K562 (cell line): Measurements from ENCODE around the gene ASIP. TPM values are rescaled to one million over a fixed set of nuclear protein-coding genes. Genes with fewer than 3 reads are reported as not detected.

Source experiments
- ARID2 ChIP-seq: fragments of 450-650 bp; IDR thresholded peaks from 2 replicates; pipeline ENCODE4 v1.6.1; 2017; ENCODE audit warnings: antibody characterized with exemption, mild to moderate bottlenecking
- ATF6 ChIP-seq: sonication (generic); formaldehyde crosslinking; IDR thresholded peaks from 2 replicates; pipeline ENCODE4 v1.4.0; 2020; ENCODE audit warnings: mild to moderate bottlenecking, missing genetic modification reagents
- BHLHE40 ChIP-seq: IDR thresholded peaks from 2 replicates; pipeline ENCODE4 v1.6.1; 2011; ENCODE audit warnings: low read length, improper control_type of control experiment
- BRD4 ChIP-seq: fragments of 200-600 bp; sonication (generic); IDR thresholded peaks from 2 replicates; pipeline ENCODE4 v1.6.1; 2017; ENCODE audit warnings: inconsistent platforms
- CC2D1A ChIP-seq: fragments of 450-650 bp; IDR thresholded peaks from 2 replicates; pipeline ENCODE4 v1.6.1; 2017; ENCODE audit warnings: mild to moderate bottlenecking
- CREM ChIP-seq: IDR thresholded peaks from 2 replicates; pipeline ENCODE4 v1.6.1; 2014; ENCODE audit warnings: antibody characterized with exemption, low read depth
- CTCF ChIP-seq, 3 experiments: IDR thresholded peaks in 2 of 3; conservative IDR thresholded peaks in 1 of 3; 2 replicates each; pipeline ENCODE4 v1.5.1; 2011 to 2012; ENCODE audit warnings: low read length in 3 of 3, mild to moderate bottlenecking in 3 of 3, control low read depth in 2 of 3, improper control_type of control experiment in 1 of 3, inconsistent platforms in 1 of 3, low read depth in 1 of 3, mixed read lengths in 1 of 3, moderate library complexity in 1 of 3; ENCODE audit not compliant: insufficient read depth in 2 of 3
- ESRRA ChIP-seq: fragments of 450-650 bp; IDR thresholded peaks from 2 replicates; pipeline ENCODE4 v1.6.1; 2014; ENCODE audit warnings: low read depth, mild to moderate bottlenecking, moderate library complexity, borderline replicate concordance
- HDAC2 ChIP-seq: fragments of 450-650 bp; IDR thresholded peaks from 2 replicates; pipeline ENCODE4 v1.6.1; 2016; ENCODE audit warnings: mild to moderate bottlenecking
- KLF16 ChIP-seq: IDR thresholded peaks from 2 replicates; pipeline ENCODE4 v1.6.1; 2016; ENCODE audit warnings: antibody characterized with exemption
- MLLT1 ChIP-seq, 2 experiments: fragments of 450-650 bp; IDR thresholded peaks; 2 replicates each; pipeline ENCODE4 v1.6.1; 2016
- MYNN ChIP-seq, 2 experiments: sonication (generic); formaldehyde crosslinking in 1 of 2; IDR thresholded peaks; 2 replicates each; pipeline versions ENCODE4 v1.5.0 to v1.6.1; 2016 to 2020; ENCODE audit warnings: antibody characterized with exemption in 1 of 2, missing genetic modification reagents in 1 of 2
- PPARD ChIP-seq: fragments of 250-450 bp; sonication (Bioruptor Pico); IDR thresholded peaks from 2 replicates; pipeline ENCODE4 v1.8.0; 2022; ENCODE audit warnings: inconsistent platforms, mild to moderate bottlenecking, moderate library complexity
- PRMT5 ChIP-seq: sonication (generic); formaldehyde crosslinking; IDR thresholded peaks from 2 replicates; pipeline ENCODE4 v1.5.0; 2020; ENCODE audit warnings: missing genetic modification reagents
- STAG1 ChIP-seq: sonication (generic); formaldehyde crosslinking; IDR thresholded peaks from 2 replicates; pipeline ENCODE4 v1.5.0; 2020; ENCODE audit warnings: missing genetic modification reagents, borderline replicate concordance
- TEAD1 ChIP-seq, 2 experiments: fragments of 450-650 bp in 1 of 2; sonication (generic) in 1 of 2; formaldehyde crosslinking; IDR thresholded peaks; 2 replicates each; pipeline versions ENCODE4 v1.4.0 to v1.8.0; 2020 to 2022; ENCODE audit warnings: mild to moderate bottlenecking in 2 of 2, missing genetic modification reagents in 1 of 2
- TFAM ChIP-seq: fragments of 250-450 bp; sonication (Bioruptor Pico); conservative IDR thresholded peaks from 2 replicates; pipeline ENCODE4 v1.5.0; 2021; ENCODE audit warnings: mild to moderate bottlenecking, moderate library complexity
- USF2 ChIP-seq: sonication (generic); formaldehyde crosslinking; IDR thresholded peaks from 2 replicates; pipeline ENCODE4 v1.5.0; 2020; ENCODE audit warnings: missing genetic modification reagents
- ZBTB33 ChIP-seq: sonication (generic); formaldehyde crosslinking; IDR thresholded peaks from 2 replicates; pipeline ENCODE4 v1.8.1; 2023; ENCODE audit warnings: mild to moderate bottlenecking, missing genetic modification reagents
- ZKSCAN1 ChIP-seq: fragments of 150-350 bp; IDR thresholded peaks from 2 replicates; pipeline ENCODE4 v1.6.1; 2016; ENCODE audit warnings: low read depth, low read length
- polyA plus RNA-seq, 8 experiments: library from polyadenylated mRNA; depleted of rRNA in 4 of 8; stranded (reverse) in 5 of 8; unstranded in 3 of 8; fragments of >200 nt; fragmentation: Nextera tagmentation in 2 of 8; fragmentation: Illumina TruSeq in 1 of 8; extraction: Ambion mirVana in 2 of 8; extraction: Trizol in 1 of 8; gene quantifications; 2 replicates each; pipeline versions ENCODE4 v1.2.1 to v1.2.3, GENCODE V29; 2011 to 2014; ENCODE audit warnings: inconsistent platforms in 1 of 8, missing spikeins in 1 of 8
- total RNA-seq, 7 experiments: library from RNA; depleted of rRNA in 6 of 7; stranded (reverse); fragments of >200 nt in 6 of 7; fragmentation: Illumina TruSeq in 2 of 7; extraction: Trizol in 2 of 7; gene quantifications; 2 replicates each; pipeline versions ENCODE4 v1.2.1 to v1.2.3, GENCODE V29; 2011 to 2021; ENCODE audit warnings: low replicate concordance in 1 of 7

The ASIP gene
- total and polyA plus RNA-seq, 9 of the 15 experiments (the other 6 are each of a cell fraction or from before 2014, with no cell fraction given): not detected

- TF ChIP-seq ZBTB33 (peak; percentile 46; the same call in 1 of the 2 replicates), CREM (peak; percentile 71), ZKSCAN1 (peak; percentile 55; the same call in 1 of the 2 replicates), PRMT5 (CRISPR knock-in tag) (no peak), MLLT1 (IDR thresholded peaks at IDR 0.05) (peak in 1 of 2 experiments; percentile 98; a peak in 2 of 4 replicates), USF2 (CRISPR knock-in tag) (no peak), HDAC2 (0 out of 2 replicates have a peak, but pooled peaks have one; percentile 18), KLF16 (peak; percentile 72; the same call in 1 of the 2 replicates), BRD4 (no peak), MYNN (IDR thresholded peaks at IDR 0.05) (peak; percentile 80; the same call in 1 of the 2 replicates), MYNN (CRISPR knock-in tag; IDR thresholded peaks at IDR 0.05) (no peak), CC2D1A (peak; percentile 96), ESRRA (peak; percentile 25; the same call in 1 of the 2 replicates), TFAM (CRISPR knock-in tag) (no peak), STAG1 (CRISPR knock-in tag) (peak; percentile 98), BHLHE40 (peak; percentile 60), ATF6 (CRISPR knock-in tag) (0 out of 2 replicates have a peak, but pooled peaks have one; percentile 60), PPARD (CRISPR knock-in tag) (no peak), CTCF (IDR thresholded peaks at IDR 0.05 in 2 of 3, conservative IDR thresholded peaks at IDR 0.05 in 1 of 3; ENCODE audit: insufficient read depth in 2 of 3, low read depth in 1 of 3, low read length in 3 of 3) (peak; percentile 100), ARID2 (peak; percentile 99), TEAD1 (CRISPR knock-in tag; IDR thresholded peaks at IDR 0.05) (0 out of 4 replicates have a peak, but pooled peaks of 1 of the 2 experiments have one; percentile 24)
Measured at GRCh38 chr20:34312544-34313217, 71.5 kb downstream of the ASIP start (continued).
